OCI-LY7 (cell line): ENCODE results near the gene SULF2. TPM values are rescaled to one million over a fixed set of nuclear protein-coding genes. Genes with fewer than 3 reads are reported as not detected.

Source experiments
- BruUV-seq: library from RNA; stranded (reverse); fragments of 400-500 nt; replicated peaks from 2 replicates; lab custom pipeline; 2021; lab: Mats Ljungman, UMichigan
- CTCF ChIA-PET: fragments of 300-600 bp; sonication (Branson Sonifier 250); formaldehyde crosslinking; loops from one replicate; lab custom pipeline; 2022; ENCODE audit warnings: antibody characterized with exemption; ENCODE audit not compliant: unreplicated experiment; lab: Charles Lee
- POLR2A ChIA-PET: fragments of 300-600 bp; sonication (Branson Sonifier 250); formaldehyde crosslinking; loops from one replicate; lab custom pipeline; 2022; ENCODE audit warnings: antibody characterized with exemption; lab: Charles Lee
- DNase-seq: peaks from one replicate; pipeline ENCODE4 v3.0.0-alpha.2; 2015; ENCODE audit warnings: low spot score
- H2AFZ ChIP-seq: fragments of 200-600 bp; sonication (generic), shearing (Covaris generic); 2 replicates; pipeline ENCODE4 v1.6.1; 2014; ENCODE audit warnings: mild to moderate bottlenecking, antibody characterized with exemption, low read length, moderate library complexity
- H3K27ac ChIP-seq: fragments of 200-600 bp; sonication (generic); 2 replicates; pipeline ENCODE4 v1.5.1; 2014; ENCODE audit warnings: mixed run types, low read depth, mild to moderate bottlenecking, moderate library complexity, low read length, inconsistent platforms; ENCODE audit not compliant: poor library complexity, severe bottlenecking
- H3K36me3 ChIP-seq: fragments of 200-600 bp; sonication (generic); 2 replicates; pipeline ENCODE4 v1.6.1; 2014; ENCODE audit warnings: mild to moderate bottlenecking, antibody characterized with exemption, low read length, moderate library complexity, mixed read lengths; ENCODE audit not compliant: insufficient read depth
- H3K4me1 ChIP-seq: fragments of 200-600 bp; sonication (generic); 2 replicates; pipeline ENCODE4 v1.5.1; 2014; ENCODE audit warnings: mild to moderate bottlenecking, low read length; ENCODE audit not compliant: insufficient read depth, poor library complexity, severe bottlenecking
- H3K4me2 ChIP-seq: fragments of 200-600 bp; sonication (generic); 2 replicates; pipeline ENCODE4 v1.6.1; 2014; ENCODE audit warnings: mild to moderate bottlenecking, low read length
- H3K4me3 ChIP-seq: fragments of 200-600 bp; sonication (generic); 2 replicates; pipeline ENCODE4 v1.5.1; 2014; ENCODE audit warnings: mild to moderate bottlenecking, low read depth, low read length; ENCODE audit not compliant: poor library complexity, severe bottlenecking
- H3K79me2 ChIP-seq: fragments of 200-600 bp; sonication (generic); 2 replicates; pipeline ENCODE4 v1.6.1; 2016; ENCODE audit warnings: low read depth, mild to moderate bottlenecking, low read length, moderate library complexity, mixed read lengths; ENCODE audit not compliant: insufficient read depth
- H3K9me2 ChIP-seq: fragments of 200-600 bp; sonication (generic); 2 replicates; pipeline ENCODE4 v1.6.1; 2016; ENCODE audit warnings: mild to moderate bottlenecking, low read length, mixed read lengths; ENCODE audit not compliant: insufficient read depth
- H3K9me3 ChIP-seq: fragments of 200-600 bp; sonication (generic); 2 replicates; pipeline ENCODE4 v1.6.1; 2014; ENCODE audit warnings: mild to moderate bottlenecking, mixed run types, low read length, mixed read lengths
- H4K20me1 ChIP-seq: fragments of 200-600 bp; sonication (generic); 2 replicates; pipeline ENCODE4 v1.6.1; 2014; ENCODE audit warnings: mild to moderate bottlenecking, antibody characterized with exemption, low read length, moderate library complexity, mixed read lengths; ENCODE audit not compliant: insufficient read depth
- CTCF ChIP-seq: fragments of 200-600 bp; sonication (generic); conservative IDR thresholded peaks from 2 replicates; pipeline ENCODE4 v1.5.1; 2014; ENCODE audit warnings: mild to moderate bottlenecking, antibody characterized with exemption, low read length, moderate library complexity, mixed read lengths
- EZH2phosphoT487 ChIP-seq: fragments of 200-600 bp; sonication (generic); IDR thresholded peaks from 2 replicates; pipeline ENCODE4 v1.6.1; 2018; ENCODE audit warnings: low read depth, borderline replicate concordance, mild to moderate bottlenecking, mixed run types, antibody characterized with exemption, low read length, moderate library complexity, mixed read lengths
- intact Hi-C: fragments of 100-400 bp; cut with micrococcal nuclease; formaldehyde crosslinking; loops from one replicate; pipeline ENCODE4 v1.10.0; 2022; ENCODE audit not compliant: unreplicated experiment
- total RNA-seq, 2 experiments: library from RNA; depleted of rRNA in 1 of 2; stranded (reverse); fragments of >200 nt in 1 of 2; shearing (Covaris generic) in 1 of 2; gene quantifications; 2 replicates each; pipeline ENCODE4 v1.2.3, GENCODE V29; 2014 to 2022

The SULF2 gene
- total RNA-seq, 2 experiments from 2014 or later, result 0.03 to 0.51 TPM

- intact Hi-C loops, result no loop called here
- H4K20me1 ChIP-seq, result no peaks in the 10 kb centered on the region
Observed at GRCh38 chr20:47665221-47665991, 119.9 kb downstream of the SULF2 start.

GRCh38 chr20:47664744-47665143 lies 120.5 kb downstream of the SULF2 start:
- H3K79me2 ChIP-seq, result no peaks in the 10 kb centered on the region
- no peak overlapping the region for H3K4me2 ChIP-seq
- no peak overlapping the region for H2AFZ ChIP-seq
- BruUV-seq, result no TSS peak
- ChIA-PET CTCF (no interaction called here), POLR2A (no interaction called here)
- peaks cover 27% of the 10 kb centered on the region for H3K36me3 ChIP-seq
- no peak for TF ChIP-seq CTCF
- no peak for TF ChIP-seq EZH2phosphoT487
- H3K9me3 ChIP-seq, result no peaks in the 10 kb centered on the region
- no peak overlapping the region for H3K4me3 ChIP-seq
- no peak overlapping the region for H3K27ac ChIP-seq
- no peak for DNase-seq
- H3K4me1 ChIP-seq, result no peaks in the 10 kb centered on the region
- intact Hi-C loops, result loop anchor here (5.0 kb wide), 1 partner anchor 958 kb away; no protein-coding TSS in a partner anchor
- H4K20me1 ChIP-seq, result no peaks in the 10 kb centered on the region
- H3K9me2 ChIP-seq, result no peaks in the 10 kb centered on the region

More at GRCh38 chr20:47665221-47665991, 119.9 kb downstream of the SULF2 start:
- Histone ChIP-seq H3K4me2 (no peak overlapping the region), H2AFZ (no peak overlapping the region), H3K4me3 (no peak overlapping the region), H3K9me3 (no peaks in the 10 kb centered on the region), H3K27ac (no peak overlapping the region), H3K4me1 (no peaks in the 10 kb centered on the region), H3K36me3 (peaks cover 22% of the 10 kb centered on the region), H3K79me2 (no peaks in the 10 kb centered on the region), H3K9me2 (no peaks in the 10 kb centered on the region)
- DNase-seq, result no peak
- BruUV-seq, result no TSS peak
- ChIA-PET POLR2A (no interaction called here), CTCF (no interaction called here)
- TF ChIP-seq EZH2phosphoT487 (no peak), CTCF (no peak)

GRCh38 chr20:47664068-47664437 lies 121.2 kb downstream of the SULF2 start:
- no peaks in the 10 kb centered on the region for H3K79me2 ChIP-seq
- no peaks in the 10 kb centered on the region for H4K20me1 ChIP-seq
- no peak overlapping the region for H2AFZ ChIP-seq
- H3K36me3 ChIP-seq, result peaks cover 34% of the 10 kb centered on the region
- ChIA-PET CTCF (interaction anchor here (1.0 kb wide), 1 partner anchor 14 kb away, joined by 3 read pairs; no protein-coding TSS in a partner anchor), POLR2A (no interaction called here)
- TF ChIP-seq EZH2phosphoT487 (no peak), CTCF (peak; percentile 14; the same call in 1 of the 2 replicates)
- no peak overlapping the region for H3K4me3 ChIP-seq
- intact Hi-C loops, result loop anchor here (5.0 kb wide), 1 partner anchor 958 kb away; no protein-coding TSS in a partner anchor
- H3K4me1 ChIP-seq, result no peaks in the 10 kb centered on the region
- BruUV-seq, result no TSS peak
- H3K4me2 ChIP-seq, result no peak overlapping the region
- no peaks in the 10 kb centered on the region for H3K9me3 ChIP-seq
- H3K27ac ChIP-seq, result no peak overlapping the region
- no peak for DNase-seq
- H3K9me2 ChIP-seq, result no peaks in the 10 kb centered on the region
